HG02973 (cell line): Measurements from ENCODE around the gene FIGNL2.

Experiments
- ATAC-seq: cut with Tn5 transposase; IDR thresholded peaks from one replicate; pipeline ENCODE4 v1.9.1; 2021; ENCODE audit warnings: moderate library complexity; ENCODE audit not compliant: unreplicated experiment

The FIGNL2 gene

DNA sequence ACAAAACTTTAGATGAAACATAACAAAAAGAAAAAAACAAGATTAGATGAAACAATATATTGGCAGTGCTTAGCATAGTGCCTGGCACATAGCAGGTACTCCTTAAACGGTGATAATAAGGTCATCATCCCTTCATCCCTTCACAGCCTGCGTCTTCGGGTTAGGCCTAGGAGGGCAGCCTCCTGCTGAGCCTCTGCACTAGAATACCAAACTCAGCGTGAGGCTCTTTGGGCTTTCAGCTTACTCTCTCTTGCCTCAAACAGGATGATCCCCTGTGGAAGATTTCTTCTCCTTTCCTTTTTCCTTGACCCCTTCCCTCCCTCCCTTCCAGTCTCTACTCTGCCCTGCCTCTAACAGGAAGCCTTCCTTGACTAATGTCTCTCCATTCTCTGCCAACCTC is 14.4 kb upstream of the FIGNL2 start:
- no peak for ATAC-seq

GRCh38 chr12:51860986-51861385 is 12.5 kb upstream of the FIGNL2 start:
- no peak for ATAC-seq

DNA sequence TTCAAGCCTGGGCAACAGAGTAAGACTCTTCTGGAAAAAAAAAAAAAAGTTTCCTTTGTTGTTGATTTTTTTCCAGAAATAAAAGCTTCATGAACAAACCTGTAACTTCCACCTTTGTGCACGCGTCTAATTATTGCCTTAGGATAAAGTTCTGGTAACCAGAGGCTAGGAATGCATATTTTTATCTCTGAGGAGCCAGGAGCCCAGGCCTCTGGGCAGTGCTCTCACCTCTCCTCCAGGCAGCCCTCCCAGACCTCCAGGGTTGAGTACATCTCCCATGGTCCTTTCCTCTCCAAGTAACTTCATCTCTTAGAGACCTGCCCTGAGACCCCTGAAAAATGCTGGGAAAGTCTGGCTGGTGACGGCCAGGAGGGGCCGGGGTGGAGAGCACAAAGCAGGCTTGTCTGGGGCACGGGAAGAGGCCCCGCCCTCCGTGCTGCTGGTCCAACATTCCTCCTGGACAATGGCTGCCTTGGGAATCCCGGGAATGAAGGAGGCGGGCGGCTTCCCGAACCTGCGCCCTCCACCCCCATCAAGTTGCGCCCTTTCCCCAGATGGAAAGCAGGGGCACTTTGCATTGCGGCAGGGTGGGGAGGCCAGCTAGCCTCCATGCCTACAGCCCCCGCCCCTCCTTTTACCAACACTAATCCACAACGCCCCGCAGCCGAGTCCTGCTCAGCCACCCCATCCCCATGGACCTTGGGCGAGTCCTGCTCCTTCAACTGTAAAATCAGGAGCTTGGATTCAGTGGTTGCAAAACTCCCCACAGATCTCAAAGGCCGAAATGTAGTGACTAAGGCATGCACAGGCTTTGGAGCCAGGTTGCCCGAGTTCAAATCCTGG is 7.3 kb upstream of the FIGNL2 start:
- ATAC-seq, result no peak

DNA sequence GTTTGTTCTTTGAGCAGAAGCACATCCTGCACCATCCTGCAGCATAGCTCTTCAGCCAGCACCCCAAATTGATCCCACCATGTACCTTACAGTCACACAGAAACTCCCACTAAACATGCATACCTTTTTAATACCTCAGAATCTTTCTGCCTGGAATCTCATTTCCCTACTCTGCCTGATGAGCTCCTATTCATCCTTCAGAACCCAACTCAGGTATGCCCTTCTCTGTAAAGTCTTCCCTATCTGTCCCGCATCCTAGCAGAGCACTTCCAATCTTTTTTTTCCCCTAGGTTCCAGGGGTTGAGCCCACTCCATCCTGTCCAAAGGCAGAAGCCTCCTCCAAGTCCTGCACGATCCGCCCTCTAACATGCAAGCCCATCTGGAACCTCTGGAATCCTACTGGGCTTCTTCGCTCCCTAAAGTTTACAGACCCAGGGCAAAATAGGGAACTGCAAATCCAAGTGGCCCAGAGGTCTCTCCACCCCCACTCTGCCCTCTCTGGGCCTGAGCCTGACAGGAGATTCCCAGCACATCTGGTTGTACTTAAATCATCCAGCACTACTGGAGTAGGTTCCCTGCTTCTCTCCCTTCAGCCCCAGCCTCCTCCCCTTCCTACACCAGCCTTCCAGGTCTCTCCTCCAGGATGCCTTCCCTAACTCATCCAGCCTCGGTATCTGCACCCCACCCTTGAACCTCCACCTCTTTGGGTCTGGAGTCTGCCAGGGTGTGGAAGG is 4.1 kb upstream of the FIGNL2 start:
- ATAC-seq, result no peak

- no peak for ATAC-seq
Measured at GRCh38 chr12:51851413-51852124, 3.1 kb upstream of the FIGNL2 start.

DNA sequence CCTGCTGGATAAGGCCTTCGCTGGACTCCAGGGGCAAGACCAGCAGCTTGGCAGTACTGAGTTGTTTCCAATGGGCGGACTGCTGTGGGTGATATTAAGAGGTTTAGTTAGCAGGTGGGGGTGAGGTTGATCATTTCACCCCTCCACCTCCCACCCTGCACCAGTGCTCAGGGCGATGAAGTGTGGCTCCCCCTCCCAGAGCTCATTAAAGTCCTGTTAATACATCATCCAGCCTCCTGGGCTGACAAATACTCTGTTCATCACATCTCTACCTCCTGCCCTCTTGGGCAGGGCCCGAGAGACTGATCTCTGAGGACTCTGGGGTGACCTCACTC is 2.4 kb upstream of the FIGNL2 start:
- no peak for ATAC-seq

DNA sequence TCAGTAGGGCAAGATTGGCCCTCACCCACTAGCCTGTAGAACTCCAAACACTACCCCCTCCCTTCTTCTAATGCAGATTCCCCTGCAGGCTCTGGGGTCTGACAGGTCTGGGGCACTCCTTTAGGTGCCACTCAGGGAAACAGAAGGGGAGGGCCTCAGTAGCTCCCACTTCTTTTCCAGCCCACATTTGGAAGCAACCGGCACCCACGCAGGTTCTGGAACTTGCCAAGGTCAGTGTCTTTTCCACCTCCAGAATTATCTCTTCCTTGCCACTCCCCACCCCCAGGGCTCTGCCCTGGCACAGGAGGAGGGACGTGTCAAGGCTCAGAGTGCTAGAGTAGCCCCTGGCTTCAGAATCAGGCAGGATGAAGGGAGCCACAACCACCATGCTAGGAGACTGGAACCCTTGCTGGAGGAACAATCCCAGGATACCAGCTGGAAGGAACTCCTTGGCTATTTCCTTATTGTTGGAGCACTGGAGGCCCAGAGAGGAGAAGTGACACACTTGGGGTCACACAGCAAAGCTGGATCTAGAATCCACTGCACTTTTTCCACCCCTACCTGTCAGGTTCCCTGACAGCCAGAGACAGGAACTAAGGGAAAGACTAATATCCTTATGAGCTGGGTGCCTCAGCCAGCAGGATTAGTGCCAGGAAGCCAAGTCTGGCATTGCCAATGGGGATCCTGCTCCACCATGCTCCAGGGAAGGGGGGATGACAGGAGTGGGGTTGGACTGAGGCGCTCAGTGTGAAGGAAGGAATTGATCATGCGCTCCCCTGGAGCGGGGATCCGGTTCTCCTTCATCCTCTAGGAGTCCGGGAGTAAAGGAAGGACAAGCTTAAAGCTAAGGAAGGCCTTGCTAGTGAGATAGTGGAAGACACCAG is 1.8 kb upstream of the FIGNL2 start:
- no peak for ATAC-seq

DNA sequence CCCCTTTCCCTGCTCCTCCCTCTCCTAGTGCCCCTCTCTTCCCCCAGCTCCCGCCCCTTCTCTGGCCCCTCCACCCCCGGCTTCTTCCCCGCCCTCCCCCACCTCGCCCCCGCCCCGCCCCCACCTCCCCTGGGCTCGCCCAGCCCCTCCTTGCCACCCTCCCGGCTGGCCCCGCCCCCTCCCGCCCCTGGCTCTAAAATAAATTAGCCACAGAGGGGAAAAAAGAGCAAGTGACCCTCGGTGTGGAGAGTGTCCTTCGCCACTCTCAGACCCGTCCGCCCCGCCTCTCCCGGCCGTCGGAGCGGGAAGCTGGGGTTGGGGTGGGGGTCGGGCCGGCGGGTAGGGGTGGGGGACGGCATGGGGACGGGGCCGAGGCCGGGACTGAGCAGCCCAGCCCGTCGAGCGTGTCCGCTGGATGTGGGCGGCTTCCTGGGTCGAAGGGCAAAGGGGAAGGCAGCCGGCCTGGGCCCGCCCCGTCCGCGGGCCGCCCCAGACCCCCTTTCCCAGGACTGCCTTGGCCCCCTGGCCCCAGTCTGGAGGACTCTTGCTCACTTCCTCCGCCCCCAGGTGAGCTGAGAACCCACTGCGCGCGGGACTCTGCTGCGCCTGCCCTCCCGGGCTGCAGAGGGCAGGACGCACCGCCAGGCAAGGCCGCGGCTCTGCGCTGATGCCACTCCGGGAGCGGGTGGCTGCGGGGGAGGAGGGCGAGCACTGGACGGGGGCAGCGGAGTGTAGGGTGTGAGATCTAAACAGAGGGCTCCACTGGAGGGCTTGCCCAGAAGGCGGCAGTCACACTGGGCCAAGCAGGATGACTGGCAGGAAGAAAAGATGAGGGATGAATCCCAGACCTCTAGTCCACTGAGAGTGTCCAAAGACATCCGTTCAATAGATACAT is 570 bp upstream of the FIGNL2 start:
- ATAC-seq, result no peak

- ATAC-seq, result no peak
Measured at GRCh38 chr12:51847643-51848325, 734 bp downstream of the FIGNL2 start.

- no peak for ATAC-seq
Measured at GRCh38 chr12:51846911-51847642, 1.4 kb downstream of the FIGNL2 start.

GRCh38 chr12:51846271-51846691 is 2.2 kb downstream of the FIGNL2 start:
- no peak for ATAC-seq

DNA sequence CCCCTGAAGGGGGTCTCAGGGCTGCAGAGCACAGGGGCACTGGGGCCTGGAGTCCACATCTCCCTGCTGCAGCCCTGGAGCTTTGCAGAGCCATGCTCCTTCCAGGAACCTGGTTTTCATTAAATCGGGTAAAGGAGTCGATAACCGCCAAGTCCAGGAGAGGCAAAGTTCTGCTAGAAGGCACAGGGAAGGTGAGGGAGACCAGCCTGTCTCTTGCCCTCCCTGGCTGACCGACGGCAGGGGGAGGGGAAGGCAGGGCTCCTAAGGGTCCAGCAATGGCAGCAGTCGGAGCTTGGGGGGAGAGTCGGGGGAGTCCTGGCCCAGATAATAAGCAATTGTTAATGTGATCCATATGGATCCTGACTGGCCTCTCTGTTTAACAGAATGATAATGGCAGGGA is 3.0 kb downstream of the FIGNL2 start:
- ATAC-seq, result no peak

GRCh38 chr12:51844854-51845253 is 3.7 kb downstream of the FIGNL2 start:
- no peak for ATAC-seq

DNA sequence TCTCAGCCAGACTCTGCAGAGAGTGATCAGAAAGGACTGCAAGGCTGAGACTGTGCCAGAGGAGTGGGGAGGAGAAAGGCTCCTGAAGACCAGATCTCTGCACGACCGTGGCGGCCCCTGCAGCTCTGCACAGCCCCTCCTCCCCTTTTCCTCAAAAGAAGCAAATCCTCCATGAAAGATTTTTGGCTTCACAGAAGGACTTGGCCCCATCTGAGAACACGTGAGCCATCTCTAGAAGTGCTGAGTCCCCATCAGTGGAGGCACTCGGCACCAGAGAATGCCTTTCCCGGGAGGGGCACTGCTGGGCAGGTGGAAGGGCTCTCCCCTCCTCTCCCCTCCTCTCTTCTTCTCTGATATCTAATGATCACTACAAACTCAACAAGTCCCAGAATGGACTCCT is 6.8 kb downstream of the FIGNL2 start:
- no peak for ATAC-seq

DNA sequence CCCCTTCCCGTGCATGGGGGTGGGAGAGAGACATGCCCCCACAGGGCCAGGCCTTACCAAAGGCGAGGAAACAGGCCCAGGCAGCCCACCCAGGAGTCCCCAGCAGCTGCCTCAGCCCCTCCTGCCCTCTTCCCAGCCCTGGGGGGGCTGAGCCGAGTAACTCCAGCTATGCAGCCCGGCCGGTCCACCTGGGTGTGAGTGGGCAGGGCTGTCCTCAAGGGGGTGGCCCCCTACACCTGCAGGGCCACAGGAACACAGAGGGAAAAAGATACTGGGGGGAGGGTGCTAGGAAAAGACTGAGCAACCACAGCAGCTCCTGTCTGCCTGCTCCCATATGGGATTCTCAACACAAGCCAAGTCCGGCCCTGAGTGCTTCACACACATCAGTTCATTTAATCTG is 7.6 kb downstream of the FIGNL2 start:
- no peak for ATAC-seq

- ATAC-seq, result no peak
Measured at GRCh38 chr12:51839310-51839947, 9.1 kb downstream of the FIGNL2 start.

- no peak for ATAC-seq
Measured at GRCh38 chr12:51838762-51839161, 9.8 kb downstream of the FIGNL2 start.

GRCh38 chr12:51838036-51838435 is 10.5 kb downstream of the FIGNL2 start:
- ATAC-seq, result no peak
